Erythroblast (primary cell): Measurements from ENCODE around the gene MRPL32.

ENCODE experiments used
- GATA1 ChIP-seq: IDR thresholded peaks from 2 replicates; pipeline ENCODE4 v1.6.1; 2011; ENCODE audit warnings: low read depth, mild to moderate bottlenecking, control low read depth, low read length, moderate library complexity
- POLR2A ChIP-seq: IDR thresholded peaks from 2 replicates; pipeline ENCODE4 v1.6.1; 2011; ENCODE audit warnings: mild to moderate bottlenecking, low read length

DNA sequence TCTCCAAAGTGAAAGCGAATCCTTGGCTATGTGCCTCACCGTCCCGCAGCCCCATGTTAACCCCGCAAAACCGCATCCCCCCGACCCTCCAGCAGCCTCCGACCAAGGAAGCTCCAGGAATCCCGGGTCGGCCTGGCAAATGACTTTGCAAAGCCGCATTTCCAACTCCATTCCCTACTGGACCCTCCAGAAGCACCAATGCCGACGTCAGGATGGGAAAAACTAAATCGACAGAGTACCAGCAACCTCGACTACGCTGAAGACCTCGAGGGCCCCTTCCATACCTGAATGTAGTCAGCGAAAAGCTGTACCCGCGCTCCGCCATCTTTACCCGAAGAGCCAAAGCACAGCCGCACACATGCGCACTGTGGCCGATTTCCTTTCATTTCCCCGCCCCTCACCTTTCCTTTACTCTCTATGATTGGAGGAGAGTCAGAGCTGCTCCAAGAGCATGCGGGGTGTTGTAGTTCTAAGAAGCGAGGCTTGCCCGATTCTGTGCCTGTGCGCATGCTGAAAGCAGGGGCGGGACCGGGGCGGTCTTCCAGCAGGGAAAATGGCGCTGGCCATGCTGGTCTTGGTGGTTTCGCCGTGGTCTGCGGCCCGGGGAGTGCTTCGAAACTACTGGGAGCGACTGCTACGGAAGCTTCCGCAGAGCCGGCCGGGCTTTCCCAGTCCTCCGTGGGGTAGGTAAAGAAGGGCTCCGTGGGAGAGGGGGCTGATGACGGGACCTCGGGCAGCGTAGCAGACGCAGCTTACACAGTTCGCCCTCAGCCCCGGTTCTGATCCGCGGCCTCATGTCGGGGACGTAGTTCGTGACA, at the start of gene MRPL32, which contains the start of gene PSMA2:
- TF ChIP-seq POLR2A (peak; percentile 94), GATA1 (no peak)
